EH (cell line): ENCODE data around the gene MYO18B.

ENCODE experiments used
- DNase-seq: peaks from one replicate; pipeline ENCODE4 v3.0.0-alpha.2; 2015; ENCODE audit warnings: low read depth

MYO18B gene

GRCh38 chr22:26054841-26055605 is 313.0 kb downstream of the MYO18B start:
- no peak for DNase-seq

- DNase-seq: no peak
These were observed 313.7 kb downstream of the MYO18B start for GRCh38 chr22:26055693-26056092.

GRCh38 chr22:26056455-26057200 is 314.6 kb downstream of the MYO18B start:
- DNase-seq: no peak

DNA sequence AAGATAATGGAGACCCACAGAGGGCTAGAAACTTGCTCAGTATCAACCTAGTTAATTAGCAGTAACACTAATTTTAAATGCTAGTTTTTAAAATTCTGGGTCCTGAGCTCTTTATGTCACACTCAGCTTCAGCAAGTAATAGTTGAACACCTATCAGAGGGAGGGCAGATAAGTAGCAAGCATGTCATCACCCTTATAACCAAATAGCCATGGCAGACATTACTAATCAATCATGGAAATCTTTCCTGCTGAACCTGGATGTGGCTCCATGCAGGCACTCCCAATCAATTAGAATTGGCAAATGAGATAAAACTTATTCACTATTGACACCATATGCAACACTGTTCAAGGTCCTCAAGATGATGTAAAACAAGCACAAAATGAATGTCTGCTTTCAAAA is 315.7 kb downstream of the MYO18B start:
- no peak for DNase-seq

GRCh38 chr22:26064048-26064447 is 322.1 kb downstream of the MYO18B start:
- DNase-seq: no peak

DNA sequence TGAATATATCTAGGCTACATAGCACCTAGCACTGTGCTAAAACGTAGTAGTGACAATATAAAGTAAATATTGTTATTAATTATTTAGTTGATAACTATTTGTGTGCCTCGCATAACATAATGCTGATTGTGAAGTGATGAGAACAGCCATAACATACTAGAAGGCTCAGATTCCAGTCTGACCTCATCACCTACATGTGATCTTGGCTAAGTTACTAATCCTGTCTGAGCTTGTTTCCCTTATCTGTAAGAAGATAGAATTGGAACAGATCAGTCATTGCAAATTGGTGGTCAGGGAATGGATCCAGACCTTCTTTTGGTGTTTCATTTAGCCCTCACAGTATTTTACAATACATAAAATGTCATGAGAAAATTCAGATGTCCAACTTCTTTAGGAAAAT is 323.9 kb downstream of the MYO18B start:
- DNase-seq: no peak

- no peak for DNase-seq
These were observed 324.5 kb downstream of the MYO18B start for GRCh38 chr22:26066534-26066933.

DNA sequence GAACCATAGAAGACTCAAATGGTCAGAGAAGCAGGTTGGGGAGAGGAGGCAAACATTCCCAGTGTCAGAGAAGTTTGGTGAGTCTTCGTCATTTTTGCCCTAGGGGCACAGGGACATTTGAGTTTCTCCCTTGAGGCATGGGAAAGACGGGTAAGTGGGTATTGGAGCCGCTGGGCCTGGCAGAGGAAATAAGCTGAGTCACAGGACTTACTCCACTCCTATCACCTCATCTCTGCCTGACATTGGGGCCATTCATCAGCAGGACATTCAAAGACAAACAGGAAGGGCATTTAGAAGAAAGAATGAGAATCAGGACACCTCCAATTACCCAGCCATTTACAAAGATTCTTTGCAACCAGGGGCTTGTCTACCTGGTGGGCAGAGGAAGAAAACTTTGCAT is 326.6 kb downstream of the MYO18B start:
- no peak for DNase-seq

DNA sequence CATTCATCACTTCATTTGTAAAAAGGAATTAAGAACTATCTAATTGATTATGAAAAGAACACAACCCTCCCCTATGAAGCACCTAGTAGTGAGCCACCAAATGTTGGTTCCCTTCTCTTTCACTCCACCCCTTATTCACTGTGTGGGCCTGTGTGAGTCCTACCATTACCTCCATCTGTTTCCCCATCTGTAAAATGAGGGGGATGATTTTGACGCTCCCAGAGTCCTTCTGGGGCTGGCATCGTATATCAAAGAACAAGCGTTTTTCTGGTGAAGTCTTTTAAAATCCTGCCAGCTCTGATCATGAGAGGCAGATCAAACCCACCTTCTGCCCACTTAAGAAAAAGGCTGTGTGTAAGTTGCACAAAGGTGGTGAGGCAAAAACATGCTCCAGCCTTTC is 330.6 kb downstream of the MYO18B start:
- no peak for DNase-seq

GRCh38 chr22:26075251-26075650 is 333.3 kb downstream of the MYO18B start:
- no peak for DNase-seq

GRCh38 chr22:26079009-26079408 is 337.0 kb downstream of the MYO18B start:
- no peak for DNase-seq
